NCI-H1105 (cell line): ENCODE measurements around the gene GIMAP7.
"Not testable (repeated sequence)": the region's sequence is repeated elsewhere in the genome, so short reads cannot be mapped to it uniquely, and the experiment has no call there.

Experiments
- DNase-seq: peaks from one replicate; lab custom pipeline; 2025; lab: John Stamatoyannopoulos, UW

GIMAP7 gene

GRCh38 chr7:150514748-150515222 lies at the start of gene GIMAP7:
Gene GIMAP7 (plus strand): TSS chr7:150514872. CDS start chr7:150519975, 5,103 bp downstream.
- no peak for DNase-seq

GRCh38 chr7:150464962-150465361 lies 49.7 kb upstream of the GIMAP7 start:
- no peak for DNase-seq

- DNase-seq: no peak
Measured at GRCh38 chr7:150465414-150465813, 49.3 kb upstream of the GIMAP7 start.

- no peak for DNase-seq
Measured at GRCh38 chr7:150466477-150466876, 48.2 kb upstream of the GIMAP7 start.

- DNase-seq: no peak
Measured at GRCh38 chr7:150468241-150468640, 46.4 kb upstream of the GIMAP7 start.

- DNase-seq: no peak
Measured at GRCh38 chr7:150471886-150472285, 42.8 kb upstream of the GIMAP7 start.

GRCh38 chr7:150473902-150474301 lies 40.8 kb upstream of the GIMAP7 start:
- no peak for DNase-seq

GRCh38 chr7:150476285-150476684 lies 38.4 kb upstream of the GIMAP7 start:
- DNase-seq: no peak

- DNase-seq: no peak
Measured at GRCh38 chr7:150476819-150477631, 37.6 kb upstream of the GIMAP7 start.

GRCh38 chr7:150479023-150479716 lies 35.5 kb upstream of the GIMAP7 start:
- DNase-seq: no peak

- DNase-seq: no peak
Measured at GRCh38 chr7:150481186-150481920, 33.3 kb upstream of the GIMAP7 start.

- no peak for DNase-seq
Measured at GRCh38 chr7:150481922-150482321, 32.8 kb upstream of the GIMAP7 start.

- DNase-seq: not testable (repeated sequence)
Measured at GRCh38 chr7:150483514-150483913, 31.2 kb upstream of the GIMAP7 start.

GRCh38 chr7:150484071-150484470 lies 30.6 kb upstream of the GIMAP7 start:
- DNase-seq: not testable (repeated sequence)

GRCh38 chr7:150487625-150488024 lies 27.0 kb upstream of the GIMAP7 start:
- DNase-seq: no peak

- DNase-seq: no peak
Measured at GRCh38 chr7:150489782-150490181, 24.9 kb upstream of the GIMAP7 start.

- DNase-seq: not testable (repeated sequence)
Measured at GRCh38 chr7:150493442-150493841, 21.2 kb upstream of the GIMAP7 start.

- DNase-seq: no peak
Measured at GRCh38 chr7:150502519-150502918, 12.2 kb upstream of the GIMAP7 start.

- no peak for DNase-seq
Measured at GRCh38 chr7:150503155-150503554, 11.5 kb upstream of the GIMAP7 start.

GRCh38 chr7:150503581-150503980 lies 11.1 kb upstream of the GIMAP7 start:
- no peak for DNase-seq

GRCh38 chr7:150507947-150508602 lies 6.6 kb upstream of the GIMAP7 start:
- no peak for DNase-seq

GRCh38 chr7:150511048-150511447 lies 3.6 kb upstream of the GIMAP7 start:
- no peak for DNase-seq
